ENCODE results near the gene TP63. TPM values are rescaled to one million over a fixed set of nuclear protein-coding genes. Genes with fewer than 3 reads are reported as not detected.

Gene TP63
- polyA plus RNA-seq, 3 donors, result not detected

- DNase-seq, result peak in 2 of 3 donors; percentile 2 to 56
- Histone ChIP-seq H3K36me3 (replicated peaks in 1 of 2; ENCODE audit: control insufficient read depth in 1 of 2, insufficient read depth in 2 of 2, low read length in 2 of 2) (no peaks in the 10 kb centered on the region), H2AFZ (ENCODE audit: insufficient read depth, low read depth, low read length, poor library complexity, severe bottlenecking) (peak overlapping the region; percentile 61), H3K9ac (ENCODE audit: insufficient read depth, low read length, poor library complexity, severe bottlenecking) (no peak overlapping the region), H3K9me3 (replicated peaks in 1 of 2; ENCODE audit: control insufficient read depth in 1 of 2, insufficient read depth in 1 of 2, low read length in 2 of 2) (no peaks in the 10 kb centered on the region), H3K4me3 (replicated peaks in 1 of 3; ENCODE audit: low read depth in 2 of 3, low read length in 3 of 3) (peak overlapping the region; percentile 4 to 41 (median 29)), H4K20me1 (ENCODE audit: insufficient read depth, low read length) (no peaks in the 10 kb centered on the region), H3K4me2 (replicated peaks; ENCODE audit: extremely low read depth, low read length, poor library complexity, severe bottlenecking) (peak overlapping the region; percentile 62), H3K27ac (ENCODE audit: low read depth in 1 of 2, low read length in 2 of 2) (peak overlapping the region in 1 of 2 donors; percentile 40), H3K4me1 (ENCODE audit: control insufficient read depth in 1 of 2, insufficient read depth in 2 of 2, low read length in 2 of 2) (peaks cover 10 to 20% of the 10 kb centered on the region in 2 donors), H3K79me2 (ENCODE audit: insufficient read depth, low read length) (no peaks in the 10 kb centered on the region), H3K27me3 (ENCODE audit: control insufficient read depth in 2 of 2, insufficient read depth in 2 of 2, low read length in 2 of 2) (no peaks in the 10 kb centered on the region)
- Mint-ChIP-seq H3K27me3 (ENCODE audit: low read depth in 3 of 3) (no peaks in the 10 kb centered on the region), H3K9me3 (no peaks in the 10 kb centered on the region), H3K27ac (peak overlapping the region in 6 of 7 donors; percentile 43 to 76 (median 66)), H3K36me3 (no peaks in the 10 kb centered on the region), H3K4me1 (peaks cover 27% of the 10 kb centered on the region), H3K4me3 (peak overlapping the region; percentile 59 to 94)
- 44% methylated on average over 3 of the region's 8 CpGs for WGBS (ENCODE audit: insufficient coverage)
- intact Hi-C loops (cut with micrococcal nuclease), result no loop called here
- no peak for TF ChIP-seq CTCF (IDR thresholded peaks at IDR 0.05)
Measured at GRCh38 chr3:189630767-189631372, 319 bp upstream of the TP63 start.

GRCh38 chr3:189631409-189631808 is 220 bp downstream of the TP63 start:
- no peaks in the 10 kb centered on the region for H3K36me3 Mint-ChIP-seq
- no CpG with 5 or more reads among the region's 6 CpGs for WGBS (ENCODE audit: insufficient coverage)

More at GRCh38 chr3:189631409-189631808, 220 bp downstream of the TP63 start:
- Mint-ChIP-seq H3K4me3 (no peak overlapping the region), H3K27me3 (ENCODE audit: low read depth in 3 of 3) (no peaks in the 10 kb centered on the region), H3K9me3 (no peaks in the 10 kb centered on the region), H3K4me1 (peaks cover 27% of the 10 kb centered on the region), H3K27ac (peak overlapping the region in 1 of 7 donors; percentile 43)
- no peaks in the 10 kb centered on the region for H3K36me3 ChIP-seq (replicated peaks in 1 of 2; ENCODE audit: control insufficient read depth in 1 of 2, insufficient read depth in 2 of 2, low read length in 2 of 2)
- H3K79me2 ChIP-seq (ENCODE audit: insufficient read depth, low read length), result no peaks in the 10 kb centered on the region
- H3K9me3 ChIP-seq (replicated peaks in 1 of 2; ENCODE audit: control insufficient read depth in 1 of 2, insufficient read depth in 1 of 2, low read length in 2 of 2), result no peaks in the 10 kb centered on the region
- peak overlapping the region; percentile 61 for H2AFZ ChIP-seq (ENCODE audit: insufficient read depth, low read depth, low read length, poor library complexity, severe bottlenecking)
- no peak overlapping the region for H3K27ac ChIP-seq (ENCODE audit: low read depth in 1 of 2, low read length in 2 of 2)
- DNase-seq, result no peak
- TF ChIP-seq CTCF (IDR thresholded peaks at IDR 0.05), result no peak
- no peak overlapping the region for H3K9ac ChIP-seq (ENCODE audit: insufficient read depth, low read length, poor library complexity, severe bottlenecking)
- no peaks in the 10 kb centered on the region for H4K20me1 ChIP-seq (ENCODE audit: insufficient read depth, low read length)
- peak overlapping the region in 1 of 3 experiments; percentile 41 for H3K4me3 ChIP-seq (replicated peaks in 1 of 3; ENCODE audit: low read depth in 2 of 3, low read length in 3 of 3)
- peak overlapping the region; percentile 62 for H3K4me2 ChIP-seq (replicated peaks; ENCODE audit: extremely low read depth, low read length, poor library complexity, severe bottlenecking)
- peaks cover 10 to 20% of the 10 kb centered on the region in 2 donors for H3K4me1 ChIP-seq (ENCODE audit: control insufficient read depth in 1 of 2, insufficient read depth in 2 of 2, low read length in 2 of 2)
- intact Hi-C loops (cut with micrococcal nuclease), result no loop called here
- no peaks in the 10 kb centered on the region for H3K27me3 ChIP-seq (ENCODE audit: control insufficient read depth in 2 of 2, insufficient read depth in 2 of 2, low read length in 2 of 2)

Data from CD14-positive monocyte (primary cell).